ENCODE measurements around the gene CIT.

The CIT gene

GRCh38 chr12:119695034-119695433 is 182.1 kb downstream of the CIT start:
- Histone ChIP-seq H3K4me3 (ENCODE audit: low read depth in 1 of 2, low read length in 2 of 2) (no peak overlapping the region), H3K9me3 (ENCODE audit: control insufficient read depth in 1 of 2, low read length in 2 of 2) (no peaks in the 10 kb centered on the region), H3K27ac (ENCODE audit: low read length) (no peak overlapping the region), H3K4me1 (ENCODE audit: control insufficient read depth in 1 of 2, insufficient read depth in 2 of 2, low read length in 2 of 2) (peaks cover 13 to 16% of the 10 kb centered on the region in 2 donors), H3K36me3 (ENCODE audit: control insufficient read depth in 1 of 2, insufficient read depth in 2 of 2, low read length in 2 of 2) (peaks cover 0 to 4% of the 10 kb centered on the region in 2 donors), H3K27me3 (ENCODE audit: low read depth, low read length) (no peaks in the 10 kb centered on the region)

- Histone ChIP-seq H3K27ac (ENCODE audit: low read length) (peak overlapping the region; percentile 83), H3K36me3 (ENCODE audit: control insufficient read depth in 1 of 2, insufficient read depth in 2 of 2, low read length in 2 of 2) (no peaks in the 10 kb centered on the region), H3K9me3 (ENCODE audit: control insufficient read depth in 1 of 2, low read length in 2 of 2) (no peaks in the 10 kb centered on the region), H3K4me3 (ENCODE audit: low read depth in 1 of 2, low read length in 2 of 2) (no peak overlapping the region), H3K27me3 (ENCODE audit: low read depth, low read length) (no peaks in the 10 kb centered on the region), H3K4me1 (ENCODE audit: control insufficient read depth in 1 of 2, insufficient read depth in 2 of 2, low read length in 2 of 2) (peaks cover 13 to 16% of the 10 kb centered on the region in 2 donors)
Measured at GRCh38 chr12:119694111-119694510, 183.0 kb downstream of the CIT start.

- Histone ChIP-seq H3K27ac (ENCODE audit: low read length) (peak overlapping the region; percentile 83), H3K9me3 (ENCODE audit: control insufficient read depth in 1 of 2, low read length in 2 of 2) (no peaks in the 10 kb centered on the region), H3K4me3 (ENCODE audit: low read depth in 1 of 2, low read length in 2 of 2) (no peak overlapping the region), H3K4me1 (ENCODE audit: control insufficient read depth in 1 of 2, insufficient read depth in 2 of 2, low read length in 2 of 2) (peaks cover 13 to 16% of the 10 kb centered on the region in 2 donors), H3K27me3 (ENCODE audit: low read depth, low read length) (no peaks in the 10 kb centered on the region), H3K36me3 (ENCODE audit: control insufficient read depth in 1 of 2, insufficient read depth in 2 of 2, low read length in 2 of 2) (no peaks in the 10 kb centered on the region)
Measured at GRCh38 chr12:119693511-119693910, 183.6 kb downstream of the CIT start.

- no peaks in the 10 kb centered on the region for H3K9me3 ChIP-seq (ENCODE audit: control insufficient read depth in 1 of 2, low read length in 2 of 2)
- H3K36me3 ChIP-seq (ENCODE audit: control insufficient read depth in 1 of 2, insufficient read depth in 2 of 2, low read length in 2 of 2), result no peaks in the 10 kb centered on the region
- H3K27ac ChIP-seq (ENCODE audit: low read length), result peak overlapping the region; percentile 83
- no peaks in the 10 kb centered on the region for H3K27me3 ChIP-seq (ENCODE audit: low read depth, low read length)
- peaks cover 13 to 16% of the 10 kb centered on the region in 2 donors for H3K4me1 ChIP-seq (ENCODE audit: control insufficient read depth in 1 of 2, insufficient read depth in 2 of 2, low read length in 2 of 2)
- no peak overlapping the region for H3K4me3 ChIP-seq (ENCODE audit: low read depth in 1 of 2, low read length in 2 of 2)
Measured at GRCh38 chr12:119692997-119693396, 184.1 kb downstream of the CIT start.

- Histone ChIP-seq H3K27ac (ENCODE audit: low read length) (peak overlapping the region; percentile 61), H3K36me3 (ENCODE audit: control insufficient read depth in 1 of 2, insufficient read depth in 2 of 2, low read length in 2 of 2) (no peaks in the 10 kb centered on the region), H3K4me1 (ENCODE audit: control insufficient read depth in 1 of 2, insufficient read depth in 2 of 2, low read length in 2 of 2) (peaks cover 13 to 16% of the 10 kb centered on the region in 2 donors)
Measured at GRCh38 chr12:119692410-119692809, 184.7 kb downstream of the CIT start.

GRCh38 chr12:119691202-119691810 is 185.8 kb downstream of the CIT start:
- Histone ChIP-seq H3K36me3 (ENCODE audit: control insufficient read depth in 1 of 2, insufficient read depth in 2 of 2, low read length in 2 of 2) (no peaks in the 10 kb centered on the region), H3K4me1 (ENCODE audit: control insufficient read depth in 1 of 2, insufficient read depth in 2 of 2, low read length in 2 of 2) (peaks cover 13 to 16% of the 10 kb centered on the region in 2 donors), H3K27me3 (ENCODE audit: low read depth, low read length) (no peaks in the 10 kb centered on the region), H3K4me3 (ENCODE audit: low read depth in 1 of 2, low read length in 2 of 2) (no peak overlapping the region), H3K27ac (ENCODE audit: low read length) (no peak overlapping the region), H3K9me3 (ENCODE audit: control insufficient read depth in 1 of 2, low read length in 2 of 2) (no peaks in the 10 kb centered on the region)

More at GRCh38 chr12:119692410-119692809, 184.7 kb downstream of the CIT start:
- H3K4me3 ChIP-seq (ENCODE audit: low read depth in 1 of 2, low read length in 2 of 2), result no peak overlapping the region
- H3K27me3 ChIP-seq (ENCODE audit: low read depth, low read length), result no peaks in the 10 kb centered on the region
- H3K9me3 ChIP-seq (ENCODE audit: control insufficient read depth in 1 of 2, low read length in 2 of 2), result no peaks in the 10 kb centered on the region

GRCh38 chr12:119689935-119690500 is 187.1 kb downstream of the CIT start:
- Histone ChIP-seq H3K4me1 (ENCODE audit: control insufficient read depth in 1 of 2, insufficient read depth in 2 of 2, low read length in 2 of 2) (peaks cover 13 to 16% of the 10 kb centered on the region in 2 donors), H3K27ac (ENCODE audit: low read length) (no peak overlapping the region), H3K36me3 (ENCODE audit: control insufficient read depth in 1 of 2, insufficient read depth in 2 of 2, low read length in 2 of 2) (no peaks in the 10 kb centered on the region), H3K9me3 (ENCODE audit: control insufficient read depth in 1 of 2, low read length in 2 of 2) (no peaks in the 10 kb centered on the region), H3K27me3 (ENCODE audit: low read depth, low read length) (no peaks in the 10 kb centered on the region), H3K4me3 (ENCODE audit: low read depth in 1 of 2, low read length in 2 of 2) (no peak overlapping the region)

- no peaks in the 10 kb centered on the region for H3K9me3 ChIP-seq (ENCODE audit: control insufficient read depth in 1 of 2, low read length in 2 of 2)
- H3K4me3 ChIP-seq (ENCODE audit: low read depth in 1 of 2, low read length in 2 of 2), result no peak overlapping the region
- no peak overlapping the region for H3K27ac ChIP-seq (ENCODE audit: low read length)
- no peaks in the 10 kb centered on the region for H3K27me3 ChIP-seq (ENCODE audit: low read depth, low read length)
- peaks cover 6 to 12% of the 10 kb centered on the region in 2 donors for H3K4me1 ChIP-seq (ENCODE audit: control insufficient read depth in 1 of 2, insufficient read depth in 2 of 2, low read length in 2 of 2)
- no peaks in the 10 kb centered on the region for H3K36me3 ChIP-seq (ENCODE audit: control insufficient read depth in 1 of 2, insufficient read depth in 2 of 2, low read length in 2 of 2)
Measured at GRCh38 chr12:119687879-119688278, 189.2 kb downstream of the CIT start.

- peaks cover 0 to under 1% of the 10 kb centered on the region in 2 donors for H3K36me3 ChIP-seq (ENCODE audit: control insufficient read depth in 1 of 2, insufficient read depth in 2 of 2, low read length in 2 of 2)
- no peak overlapping the region for H3K27ac ChIP-seq (ENCODE audit: low read length)
- H3K4me3 ChIP-seq (ENCODE audit: low read depth in 1 of 2, low read length in 2 of 2), result no peak overlapping the region
- H3K9me3 ChIP-seq (ENCODE audit: control insufficient read depth in 1 of 2, low read length in 2 of 2), result no peaks in the 10 kb centered on the region
- no peaks in the 10 kb centered on the region for H3K27me3 ChIP-seq (ENCODE audit: low read depth, low read length)
- peaks cover 2 to 7% of the 10 kb centered on the region in 2 donors for H3K4me1 ChIP-seq (ENCODE audit: control insufficient read depth in 1 of 2, insufficient read depth in 2 of 2, low read length in 2 of 2)
Measured at GRCh38 chr12:119687406-119687805, 189.7 kb downstream of the CIT start.

GRCh38 chr12:119686776-119687175 is 190.3 kb downstream of the CIT start:
- Histone ChIP-seq H3K4me1 (ENCODE audit: control insufficient read depth in 1 of 2, insufficient read depth in 2 of 2, low read length in 2 of 2) (peaks cover 0 to 3% of the 10 kb centered on the region in 2 donors), H3K36me3 (ENCODE audit: control insufficient read depth in 1 of 2, insufficient read depth in 2 of 2, low read length in 2 of 2) (peaks cover 4 to 7% of the 10 kb centered on the region in 2 donors), H3K4me3 (ENCODE audit: low read depth in 1 of 2, low read length in 2 of 2) (no peak overlapping the region), H3K27ac (ENCODE audit: low read length) (peak overlapping the region; percentile 19), H3K27me3 (ENCODE audit: low read depth, low read length) (no peaks in the 10 kb centered on the region), H3K9me3 (ENCODE audit: control insufficient read depth in 1 of 2, low read length in 2 of 2) (no peaks in the 10 kb centered on the region)

- peaks cover 8 to 10% of the 10 kb centered on the region in 2 donors for H3K36me3 ChIP-seq (ENCODE audit: control insufficient read depth in 1 of 2, insufficient read depth in 2 of 2, low read length in 2 of 2)
- peaks cover 0 to 3% of the 10 kb centered on the region in 2 donors for H3K4me1 ChIP-seq (ENCODE audit: control insufficient read depth in 1 of 2, insufficient read depth in 2 of 2, low read length in 2 of 2)
- no peaks in the 10 kb centered on the region for H3K9me3 ChIP-seq (ENCODE audit: control insufficient read depth in 1 of 2, low read length in 2 of 2)
- peak overlapping the region; percentile 71 for H3K27ac ChIP-seq (ENCODE audit: low read length)
- H3K4me3 ChIP-seq (ENCODE audit: low read depth in 1 of 2, low read length in 2 of 2), result no peak overlapping the region
- H3K27me3 ChIP-seq (ENCODE audit: low read depth, low read length), result no peaks in the 10 kb centered on the region
Measured at GRCh38 chr12:119686355-119686754, 190.8 kb downstream of the CIT start.

Measured in muscle layer of duodenum (tissue), 2 donors.